ENCODE data around the gene FHL1. TPM values are rescaled to one million over a fixed set of nuclear protein-coding genes. Genes with fewer than 3 reads are reported as not detected.
"Not testable (repeated sequence)": the region's sequence is repeated elsewhere in the genome, so short reads cannot be mapped to it uniquely, and the experiment has no call there.

FHL1 gene
- total RNA-seq, 2 experiments from 2014 or later: 17.7 to 20.5 TPM

DNA sequence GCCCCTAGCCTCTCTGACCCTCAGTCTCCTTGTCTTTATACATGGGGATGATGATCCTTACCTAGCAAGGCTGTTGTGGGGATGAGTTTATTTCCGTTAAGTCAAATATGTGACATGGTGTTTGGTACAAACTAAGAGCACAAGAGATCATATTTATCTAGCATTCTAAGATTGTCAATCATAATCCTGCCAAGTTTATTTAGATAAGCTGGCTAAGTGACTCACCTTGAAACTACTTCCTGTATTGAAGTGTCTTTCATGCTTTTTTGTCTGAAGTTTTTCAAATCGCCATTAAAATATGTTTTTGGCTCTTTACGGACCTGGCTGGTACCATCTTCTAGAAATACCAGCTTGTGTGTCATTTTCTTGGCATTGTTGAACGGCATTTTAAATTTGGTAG lies 73.2 kb downstream of the FHL1 start:
- H3K4me1 Mint-ChIP-seq (ENCODE audit: low read depth): peaks cover 3% of the 10 kb centered on the region
- no peak for DNase-seq
- CTCF ChIA-PET: no interaction called here
- no peak overlapping the region for H3K4me3 Mint-ChIP-seq
- no peak overlapping the region for H3K27ac Mint-ChIP-seq
- no peaks in the 10 kb centered on the region for H3K27me3 Mint-ChIP-seq (ENCODE audit: low read depth)
- peaks cover 20% of the 10 kb centered on the region for H3K36me3 Mint-ChIP-seq (ENCODE audit: low read depth)
- H3K9me3 Mint-ChIP-seq: no peaks in the 10 kb centered on the region
- intact Hi-C loops (cut with micrococcal nuclease): no loop called here

DNA sequence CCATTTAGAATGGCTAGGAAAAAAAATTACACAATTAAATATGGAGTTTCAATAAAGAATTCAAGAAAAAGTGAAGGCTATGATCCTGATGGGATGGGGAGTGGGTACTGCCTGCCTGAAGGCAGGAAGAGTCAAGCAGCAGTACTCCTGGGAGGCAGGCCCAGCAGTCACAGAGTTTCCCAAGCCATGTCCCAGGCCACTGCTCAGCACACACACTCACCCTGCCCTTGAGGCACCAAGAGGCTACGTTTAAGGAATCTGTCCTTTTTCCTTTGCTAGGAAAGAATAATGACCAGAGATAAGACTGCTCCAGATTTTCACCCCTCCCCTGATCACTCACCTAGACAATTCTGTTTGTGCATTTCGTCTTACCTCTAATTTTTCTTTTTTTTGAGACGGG lies 73.6 kb downstream of the FHL1 start:
- intact Hi-C loops (cut with micrococcal nuclease): no loop called here
- Mint-ChIP-seq H3K9me3 (no peaks in the 10 kb centered on the region), H3K4me3 (no peak overlapping the region), H3K27ac (no peak overlapping the region), H3K4me1 (ENCODE audit: low read depth) (peaks cover 3% of the 10 kb centered on the region), H3K36me3 (ENCODE audit: low read depth) (peaks cover 22% of the 10 kb centered on the region), H3K27me3 (ENCODE audit: low read depth) (no peaks in the 10 kb centered on the region)
- no peak for DNase-seq
- CTCF ChIA-PET: no interaction called here

DNA sequence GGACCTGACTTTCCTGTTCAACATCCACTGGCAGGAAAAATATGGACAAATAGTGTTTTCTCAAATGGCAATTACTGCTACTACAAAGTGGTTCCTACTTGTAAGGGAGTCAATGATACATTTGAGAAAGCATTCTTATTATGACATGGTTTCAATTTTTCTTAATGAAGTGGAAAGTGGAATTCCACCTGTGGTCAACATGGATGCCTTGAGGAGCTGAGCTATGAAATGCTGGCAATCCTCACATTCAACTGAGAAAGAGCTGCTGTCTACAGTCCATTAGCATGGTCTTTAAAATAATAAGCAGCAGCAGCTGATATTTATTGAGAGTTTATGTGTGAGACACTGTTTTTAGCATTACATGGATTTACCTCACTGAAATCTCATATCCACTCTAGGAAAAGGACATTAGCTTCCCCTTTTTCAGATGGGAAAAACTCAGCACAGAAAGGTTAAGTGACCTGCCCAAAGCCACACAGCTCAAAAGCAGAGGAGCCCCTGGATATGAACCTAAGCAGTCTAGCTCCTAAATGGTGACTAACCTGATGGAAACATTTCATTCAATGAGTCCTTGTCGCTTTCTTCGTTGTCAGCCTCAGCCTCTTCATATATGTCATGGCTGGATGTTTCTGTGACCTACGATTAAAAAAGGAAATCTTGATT lies 74.6 kb downstream of the FHL1 start:
- H3K4me3 Mint-ChIP-seq: no peak overlapping the region
- peaks cover 23% of the 10 kb centered on the region for H3K36me3 Mint-ChIP-seq (ENCODE audit: low read depth)
- peaks cover 3% of the 10 kb centered on the region for H3K4me1 Mint-ChIP-seq (ENCODE audit: low read depth)
- H3K27me3 Mint-ChIP-seq (ENCODE audit: low read depth): no peaks in the 10 kb centered on the region
- DNase-seq: no peak
- CTCF ChIA-PET: interaction anchor here (0.8 to 1.4 kb wide), 2 partner anchors 59 to 240 kb away, joined by 3 read pairs; no protein-coding TSS in a partner anchor
- no peaks in the 10 kb centered on the region for H3K9me3 Mint-ChIP-seq
- intact Hi-C loops (cut with micrococcal nuclease): no loop called here
- no peak overlapping the region for H3K27ac Mint-ChIP-seq

DNA sequence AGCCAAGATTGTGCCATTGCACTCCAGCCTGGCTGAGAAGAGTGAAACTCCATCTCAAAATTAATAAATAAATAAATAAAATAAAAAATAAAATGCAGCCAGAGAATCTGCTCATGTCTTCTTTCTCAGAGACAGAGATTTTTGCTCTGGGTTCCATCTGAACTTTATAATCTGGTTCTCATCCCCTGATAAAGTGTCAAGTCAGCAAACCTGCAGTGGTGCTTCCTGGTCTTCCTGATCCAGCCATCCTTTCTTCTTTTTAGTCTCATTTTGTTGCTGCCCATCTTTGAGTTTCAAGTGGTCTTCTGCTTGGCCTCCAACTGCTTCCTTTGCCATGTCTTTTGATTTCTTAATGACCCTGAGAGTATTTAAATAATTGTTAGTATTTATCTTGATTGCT lies 79.7 kb downstream of the FHL1 start:
- Mint-ChIP-seq H3K9me3 (no peaks in the 10 kb centered on the region), H3K4me1 (ENCODE audit: low read depth) (peaks cover 17% of the 10 kb centered on the region), H3K27me3 (ENCODE audit: low read depth) (no peaks in the 10 kb centered on the region), H3K36me3 (ENCODE audit: low read depth) (peaks cover 29% of the 10 kb centered on the region), H3K27ac (no peak overlapping the region), H3K4me3 (no peak overlapping the region)
- CTCF ChIA-PET: no interaction called here
- intact Hi-C loops (cut with micrococcal nuclease): no loop called here
- no peak for DNase-seq

DNA sequence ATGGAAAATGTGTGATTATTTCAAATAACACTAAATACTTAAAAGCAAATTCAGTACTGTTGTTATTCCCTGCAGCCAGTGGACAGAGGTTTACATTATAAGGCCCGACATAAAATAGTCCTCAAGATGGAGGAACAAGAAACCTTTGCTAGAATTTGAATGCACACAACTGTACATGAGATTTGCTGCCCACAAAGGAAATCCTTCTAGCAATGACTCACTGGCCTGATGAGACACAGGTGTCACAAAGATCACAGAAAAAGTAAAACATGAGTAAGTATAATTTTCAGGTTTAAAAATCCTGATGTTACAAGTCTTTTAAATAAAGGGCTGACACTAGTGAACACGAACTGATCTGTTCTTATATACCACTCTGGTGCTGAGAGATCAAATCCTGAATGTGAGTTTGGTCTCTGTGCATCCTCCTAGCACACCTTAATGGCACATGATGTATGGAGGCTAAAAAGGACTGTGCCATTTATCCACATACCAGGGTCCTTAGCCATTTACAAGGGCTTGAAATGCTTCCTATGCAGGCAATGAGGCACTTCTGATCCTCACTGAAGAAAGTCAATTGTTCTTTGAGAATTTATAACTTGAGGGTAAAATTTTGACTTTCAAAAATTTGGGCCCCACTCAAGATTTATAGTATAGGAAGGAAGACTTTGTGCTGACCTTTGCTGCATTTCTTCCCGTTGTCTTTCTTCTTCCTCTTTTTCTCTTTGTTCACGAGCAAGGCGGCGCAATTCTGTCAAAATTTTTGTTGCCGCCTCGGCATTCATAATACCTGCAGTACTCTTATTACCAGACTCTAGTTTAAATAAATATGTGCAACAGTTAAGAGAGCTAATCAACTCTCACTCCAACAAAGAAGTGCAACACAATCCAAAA lies 80.9 kb downstream of the FHL1 start:
- DNase-seq: peak; percentile 22
- peaks cover 17% of the 10 kb centered on the region for H3K4me1 Mint-ChIP-seq (ENCODE audit: low read depth)
- intact Hi-C loops (cut with micrococcal nuclease): loop anchor here (2.0 kb wide), 1 partner anchor 41 kb away; no protein-coding TSS in a partner anchor
- no peak overlapping the region for H3K27ac Mint-ChIP-seq
- no peaks in the 10 kb centered on the region for H3K9me3 Mint-ChIP-seq
- H3K27me3 Mint-ChIP-seq (ENCODE audit: low read depth): no peaks in the 10 kb centered on the region
- H3K4me3 Mint-ChIP-seq: no peak overlapping the region
- peaks cover 22% of the 10 kb centered on the region for H3K36me3 Mint-ChIP-seq (ENCODE audit: low read depth)
- CTCF ChIA-PET: no interaction called here

DNA sequence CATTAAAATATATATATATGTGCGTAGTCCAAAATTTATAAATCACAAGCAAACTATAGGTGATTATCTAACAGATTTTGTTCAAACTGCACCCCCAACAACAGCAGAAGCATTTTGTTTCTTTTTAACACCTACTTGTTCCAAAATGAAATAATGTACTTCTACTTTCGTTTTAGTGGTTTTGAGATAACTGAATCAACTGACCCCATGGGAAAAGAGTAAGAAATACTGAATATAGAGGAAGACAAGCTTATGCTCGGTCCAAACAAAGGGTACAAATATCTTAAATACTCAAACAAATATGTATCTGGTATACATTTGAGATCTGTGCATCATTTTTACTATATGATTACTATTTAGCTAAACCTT lies 81.5 kb downstream of the FHL1 start:
- H3K36me3 Mint-ChIP-seq (ENCODE audit: low read depth): peaks cover 21% of the 10 kb centered on the region
- CTCF ChIA-PET: no interaction called here

DNA sequence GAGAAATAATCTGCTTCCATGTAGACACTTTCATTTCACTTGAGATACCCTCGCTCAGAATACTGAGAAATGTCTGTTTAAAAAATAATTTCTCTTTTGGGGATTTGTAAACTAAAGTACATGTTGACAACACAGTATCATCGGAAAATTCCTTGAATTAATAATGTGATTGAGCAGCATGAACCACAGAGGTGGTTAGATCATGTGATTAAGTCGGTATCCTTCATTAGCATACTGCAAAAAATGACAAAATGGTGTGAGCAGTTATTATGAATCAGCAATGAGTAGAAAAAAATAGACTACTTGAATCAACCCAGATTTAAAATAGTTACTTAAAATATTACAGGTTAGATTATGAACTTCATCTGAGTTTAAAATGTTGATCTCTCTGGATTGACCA lies 89.7 kb downstream of the FHL1 start:
- H3K36me3 Mint-ChIP-seq (ENCODE audit: low read depth): peaks cover 24% of the 10 kb centered on the region
- CTCF ChIA-PET: no interaction called here

More for the DNA sequence above, 81.5 kb downstream of the FHL1 start:
- no peaks in the 10 kb centered on the region for H3K9me3 Mint-ChIP-seq
- intact Hi-C loops (cut with micrococcal nuclease): loop anchor here (2.0 kb wide), 1 partner anchor 40 kb away; no protein-coding TSS in a partner anchor
- no peak overlapping the region for H3K27ac Mint-ChIP-seq
- H3K4me3 Mint-ChIP-seq: no peak overlapping the region
- no peak for DNase-seq
- H3K27me3 Mint-ChIP-seq (ENCODE audit: low read depth): no peaks in the 10 kb centered on the region
- peaks cover 17% of the 10 kb centered on the region for H3K4me1 Mint-ChIP-seq (ENCODE audit: low read depth)

DNA sequence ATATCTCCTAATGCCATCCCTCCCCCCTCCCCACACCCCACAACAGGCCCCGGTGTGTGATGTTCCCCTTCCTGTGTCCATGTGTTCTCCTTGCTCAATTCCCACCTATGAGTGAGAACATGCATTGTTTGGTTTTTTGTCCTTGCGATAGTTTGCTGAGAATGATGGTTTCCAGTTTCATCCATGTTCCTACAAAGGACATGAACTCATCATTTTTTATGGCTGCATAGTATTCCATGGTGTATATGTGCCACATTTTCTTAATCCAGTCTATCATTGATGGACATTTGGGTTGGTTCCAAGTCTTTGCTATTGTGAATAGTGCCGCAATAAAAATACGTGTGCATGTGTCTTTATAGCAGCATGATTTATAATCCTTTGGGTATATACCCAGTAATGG lies 90.5 kb downstream of the FHL1 start:
- H3K27ac Mint-ChIP-seq; H3K9me3 Mint-ChIP-seq; DNase-seq; H3K4me3 Mint-ChIP-seq; H3K4me1 Mint-ChIP-seq (ENCODE audit: low read depth); H3K27me3 Mint-ChIP-seq (ENCODE audit: low read depth); intact Hi-C loops (cut with micrococcal nuclease); CTCF ChIA-PET: not testable (repeated sequence)
- peaks cover 30% of the 10 kb centered on the region for H3K36me3 Mint-ChIP-seq (ENCODE audit: low read depth)

More for the DNA sequence above, 89.7 kb downstream of the FHL1 start:
- Mint-ChIP-seq H3K4me1 (ENCODE audit: low read depth) (peaks cover 2% of the 10 kb centered on the region), H3K9me3 (no peaks in the 10 kb centered on the region), H3K27ac (no peak overlapping the region), H3K27me3 (ENCODE audit: low read depth) (no peaks in the 10 kb centered on the region), H3K4me3 (no peak overlapping the region)
- intact Hi-C loops (cut with micrococcal nuclease): no loop called here
- DNase-seq: no peak

DNA sequence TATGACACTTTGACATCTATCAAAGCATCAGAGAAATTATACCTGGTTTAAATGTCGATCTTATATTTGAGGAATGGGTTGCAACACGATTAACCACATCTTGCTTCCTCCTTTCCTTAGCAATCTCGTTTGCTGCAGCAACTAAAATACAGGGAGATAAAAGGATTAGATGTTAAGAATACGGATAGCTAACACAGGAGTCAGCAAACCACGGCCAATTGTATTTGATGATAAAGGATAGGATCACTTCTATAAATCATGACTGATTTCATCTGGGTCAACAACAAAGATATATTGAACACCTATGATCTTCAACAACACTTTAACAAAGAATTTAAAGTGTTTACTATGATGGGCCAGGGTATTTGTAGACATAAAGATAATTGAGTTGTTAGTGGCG lies 98.9 kb downstream of the FHL1 start:
- Mint-ChIP-seq H3K4me3 (no peak overlapping the region), H3K4me1 (ENCODE audit: low read depth) (peaks cover 7% of the 10 kb centered on the region), H3K36me3 (ENCODE audit: low read depth) (peaks cover 19% of the 10 kb centered on the region), H3K9me3 (no peaks in the 10 kb centered on the region), H3K27me3 (ENCODE audit: low read depth) (no peaks in the 10 kb centered on the region), H3K27ac (no peak overlapping the region)
- CTCF ChIA-PET: interaction anchor here (0.6 to 0.7 kb wide), 2 partner anchors 238 to 443 kb away, joined by 3 to 4 read pairs; no protein-coding TSS in a partner anchor
- DNase-seq: no peak
- intact Hi-C loops (cut with micrococcal nuclease): loop anchor here (2.0 kb wide), 1 partner anchor 17 kb away; no protein-coding TSS in a partner anchor

DNA sequence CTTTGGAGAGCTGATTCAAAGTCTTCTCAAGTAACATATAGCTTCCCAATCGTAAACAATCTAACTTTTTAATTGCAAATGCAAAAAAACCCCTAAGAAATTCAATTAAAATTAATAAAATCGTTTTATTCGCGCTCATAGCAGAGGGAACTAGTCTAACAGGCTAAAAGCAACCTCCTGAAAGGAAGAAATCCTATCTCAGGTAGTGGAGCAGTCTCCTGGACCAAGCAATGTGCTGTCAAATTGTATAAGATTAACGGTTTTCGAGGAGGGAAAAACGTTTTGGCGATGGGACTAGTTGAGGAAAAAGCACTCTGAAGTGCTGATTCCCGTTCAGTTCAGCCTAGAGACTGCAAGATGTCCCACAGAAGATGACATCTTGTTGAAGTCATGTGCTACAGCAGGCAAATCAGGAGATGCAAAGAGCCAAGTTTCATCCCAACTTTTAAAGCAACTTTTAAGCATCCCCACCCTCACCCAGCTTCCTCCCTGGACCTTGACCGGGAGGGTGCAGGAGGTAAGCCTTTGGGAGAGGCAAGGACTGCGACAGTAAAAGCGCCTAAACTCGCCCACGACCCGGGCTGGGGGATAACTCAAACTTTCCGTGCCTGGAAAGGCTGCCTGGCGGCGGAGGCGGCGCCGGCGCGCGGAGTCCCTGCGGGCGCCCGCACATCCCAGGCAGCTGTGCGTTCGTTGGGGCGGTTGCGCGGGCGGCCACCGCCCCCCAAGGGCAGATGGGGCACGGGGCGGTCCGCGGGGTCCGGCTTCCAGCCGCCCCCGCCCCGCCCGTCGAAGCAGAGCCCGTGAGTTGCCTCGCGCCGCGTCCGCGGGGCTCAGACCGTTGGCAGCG lies 103.1 kb downstream of the FHL1 start:
- H3K27me3 Mint-ChIP-seq (ENCODE audit: low read depth): no peaks in the 10 kb centered on the region
- CTCF ChIA-PET: interaction anchor here (0.5 to 0.6 kb wide), 2 partner anchors 96 to 633 kb away, joined by 3 to 4 read pairs; no protein-coding TSS in a partner anchor
- H3K9me3 Mint-ChIP-seq: no peaks in the 10 kb centered on the region
- peak overlapping the region; percentile 74 for H3K4me3 Mint-ChIP-seq
- no peaks in the 10 kb centered on the region for H3K36me3 Mint-ChIP-seq (ENCODE audit: low read depth)
- peak; percentile 42 for DNase-seq
- peaks cover 12% of the 10 kb centered on the region for H3K4me1 Mint-ChIP-seq (ENCODE audit: low read depth)
- intact Hi-C loops (cut with micrococcal nuclease): loop anchor here (1.0 to 10.0 kb wide), 3 partner anchors 246 to 444 kb away; partner anchors contain the start of gene SLC9A6
- H3K27ac Mint-ChIP-seq: peak overlapping the region; percentile 41

DNA sequence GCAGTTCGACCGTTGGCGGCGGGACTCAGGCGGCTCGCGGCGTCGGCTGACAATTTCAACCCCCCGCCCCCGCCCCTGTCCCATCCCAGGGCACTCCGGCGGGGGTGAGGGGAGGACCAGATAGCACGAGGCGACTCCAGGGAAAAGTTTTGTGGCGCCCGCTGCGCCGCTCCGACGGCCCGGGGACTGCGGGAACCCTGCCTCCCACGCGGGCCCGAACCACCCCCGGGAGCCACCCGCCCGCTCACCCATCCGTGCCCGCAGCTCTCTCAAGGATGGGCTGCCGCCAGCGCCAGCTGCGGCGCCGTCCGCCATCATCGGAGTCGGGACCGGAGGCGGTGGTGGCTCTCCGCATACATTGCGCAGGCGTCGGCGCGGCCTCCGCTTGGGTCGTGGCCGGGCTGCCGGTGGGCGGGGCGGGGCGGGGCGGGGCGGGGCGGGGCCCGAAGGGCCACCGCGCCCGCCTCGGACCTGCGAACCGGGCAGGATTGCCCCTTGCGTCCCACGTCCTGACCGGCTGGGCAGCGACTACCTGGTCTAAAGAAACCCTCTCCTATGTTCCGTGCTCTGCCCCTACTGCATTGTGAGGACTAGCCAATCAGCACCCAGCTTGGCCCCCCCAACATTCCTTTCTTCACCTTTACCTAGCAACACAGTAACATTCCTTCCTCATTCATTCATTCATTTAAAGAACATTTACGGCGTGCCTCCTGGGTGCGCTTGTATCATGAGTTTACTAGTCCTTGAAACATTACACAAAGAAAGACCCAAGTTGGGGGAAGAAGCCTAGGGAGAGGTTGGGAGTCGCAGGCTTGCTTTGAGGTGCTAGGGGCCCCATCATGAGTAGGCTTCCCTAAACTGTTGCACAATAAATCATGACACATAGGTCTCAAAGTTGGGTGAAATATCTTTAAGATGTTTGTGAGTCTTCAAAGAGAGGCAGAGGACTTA lies 104.0 kb downstream of the FHL1 start, which contains the start of gene MAP7D3:
MAP7D3 (minus strand) TSS at position 360 of the 951 bp plus-strand sequence; CDS start at position 318, 42 bp downstream.
- H3K4me1 Mint-ChIP-seq (ENCODE audit: low read depth): peaks cover 12% of the 10 kb centered on the region
- CTCF ChIA-PET: interaction anchor here (1.0 kb wide), 1 partner anchor 223 kb away, joined by 3 read pairs; no protein-coding TSS in a partner anchor

More for the DNA sequence above, 104.0 kb downstream of the FHL1 start, which contains the start of gene MAP7D3:
- peak; percentile 66 for DNase-seq
- Mint-ChIP-seq H3K36me3 (ENCODE audit: low read depth) (no peaks in the 10 kb centered on the region), H3K27me3 (ENCODE audit: low read depth) (no peaks in the 10 kb centered on the region), H3K4me3 (peak within 1 kb of the TSS; percentile 83), H3K27ac (peak within 1 kb of the TSS; percentile 56), H3K9me3 (no peaks in the 10 kb centered on the region)
- intact Hi-C loops (cut with micrococcal nuclease): loop anchor here (1.0 to 10.0 kb wide), 3 partner anchors 245 to 443 kb away; partner anchors contain the start of gene SLC9A6

Data from activated naive CD4-positive, alpha-beta T cell treated with anti-CD3 and anti-CD28 coated beads for 36 hours (primary cell).